Lower leg skin (tissue), 3 donors: ENCODE measurements around the gene TWSG1.

Experiments
- POLR2A ChIP-seq, 2 donors: fragments of 450-650 bp; IDR thresholded peaks; one replicate each; pipeline ENCODE4 v1.6.1; 2016 to 2017; ENCODE audit warnings: antibody characterized with exemption in 2 of 2, mild to moderate bottlenecking in 1 of 2, moderate library complexity in 1 of 2
- TF ChIP-seq, protein P1 (sequence below), 3 donors: fragments of 450-650 bp; IDR thresholded peaks; one replicate each; pipeline ENCODE4 v1.5.1; 2016; ENCODE audit warnings: antibody characterized with exemption in 3 of 3, mild to moderate bottlenecking in 3 of 3, moderate library complexity in 2 of 3

DNA sequence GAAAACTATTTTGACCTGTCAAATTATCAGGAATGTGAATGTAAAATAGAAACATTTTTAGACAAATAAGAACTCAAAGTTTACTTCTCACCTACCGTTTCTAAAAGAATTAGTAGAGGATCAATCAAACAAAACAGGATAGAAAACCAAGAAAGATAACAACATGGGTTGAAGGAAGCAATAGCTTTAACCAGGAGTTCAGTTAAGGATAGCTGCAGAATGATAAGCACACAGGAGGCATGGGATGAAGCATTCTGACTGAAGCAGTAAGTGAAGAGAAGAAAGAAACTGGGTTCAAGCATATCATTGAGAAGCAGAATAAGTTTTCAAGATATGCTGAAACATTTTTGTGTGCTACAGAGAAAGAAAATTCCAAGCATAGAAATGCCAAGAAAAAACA, 52.3 kb downstream of the TWSG1 start:
- TF ChIP-seq, protein P1, sequence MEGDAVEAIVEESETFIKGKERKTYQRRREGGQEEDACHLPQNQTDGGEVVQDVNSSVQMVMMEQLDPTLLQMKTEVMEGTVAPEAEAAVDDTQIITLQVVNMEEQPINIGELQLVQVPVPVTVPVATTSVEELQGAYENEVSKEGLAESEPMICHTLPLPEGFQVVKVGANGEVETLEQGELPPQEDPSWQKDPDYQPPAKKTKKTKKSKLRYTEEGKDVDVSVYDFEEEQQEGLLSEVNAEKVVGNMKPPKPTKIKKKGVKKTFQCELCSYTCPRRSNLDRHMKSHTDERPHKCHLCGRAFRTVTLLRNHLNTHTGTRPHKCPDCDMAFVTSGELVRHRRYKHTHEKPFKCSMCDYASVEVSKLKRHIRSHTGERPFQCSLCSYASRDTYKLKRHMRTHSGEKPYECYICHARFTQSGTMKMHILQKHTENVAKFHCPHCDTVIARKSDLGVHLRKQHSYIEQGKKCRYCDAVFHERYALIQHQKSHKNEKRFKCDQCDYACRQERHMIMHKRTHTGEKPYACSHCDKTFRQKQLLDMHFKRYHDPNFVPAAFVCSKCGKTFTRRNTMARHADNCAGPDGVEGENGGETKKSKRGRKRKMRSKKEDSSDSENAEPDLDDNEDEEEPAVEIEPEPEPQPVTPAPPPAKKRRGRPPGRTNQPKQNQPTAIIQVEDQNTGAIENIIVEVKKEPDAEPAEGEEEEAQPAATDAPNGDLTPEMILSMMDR (IDR thresholded peaks at IDR 0.05): no peak
- TF ChIP-seq POLR2A (IDR thresholded peaks at IDR 0.05): no peak
